Caco-2 (cell line): ENCODE results near the gene IDH3G. TPM values are rescaled to one million over a fixed set of nuclear protein-coding genes. Genes with fewer than 3 reads are reported as not detected.

Source experiments
- BruUV-seq: library from RNA; stranded (reverse); fragments of 400-500 nt; replicated peaks from 2 replicates; lab custom pipeline; 2021; lab: Mats Ljungman, UMichigan
- CTCF ChIA-PET: fragments of 300-600 bp; sonication (Branson Sonifier 250); formaldehyde crosslinking; loops from one replicate; lab custom pipeline; 2022; ENCODE audit warnings: antibody characterized with exemption; lab: Charles Lee
- POLR2A ChIA-PET: fragments of 300-600 bp; sonication (Branson Sonifier 250); formaldehyde crosslinking; loops from one replicate; lab custom pipeline; 2022; ENCODE audit warnings: antibody characterized with exemption; lab: Charles Lee
- DNase-seq, 2 experiments: peaks; one replicate each; pipeline versions ENCODE4 v3.0.0 to v3.0.0-alpha.2; 2020 to 2022
- H3K27me3 ChIP-seq: replicated peaks from 2 replicates; pipeline ENCODE4 v1.6.0; 2011; ENCODE audit warnings: low read length; ENCODE audit not compliant: control insufficient read depth, insufficient read depth
- H3K36me3 ChIP-seq: 2 replicates; pipeline ENCODE4 v1.5.1; 2011; ENCODE audit warnings: low read length; ENCODE audit not compliant: control insufficient read depth, insufficient read depth
- H3K4me1 ChIP-seq: fragments of 250-450 bp; sonication (Bioruptor Pico); 2 replicates; pipeline ENCODE4 v1.5.1; 2020; ENCODE audit warnings: mild to moderate bottlenecking
- H3K4me3 ChIP-seq: 2 replicates; pipeline ENCODE4 v1.5.1; 2011; ENCODE audit warnings: low read depth, mild to moderate bottlenecking, control low read depth, low read length
- H3K9me3 ChIP-seq: fragments of 250-450 bp; sonication (Bioruptor Pico); 2 replicates; pipeline ENCODE4 v1.5.1; 2020; ENCODE audit warnings: mild to moderate bottlenecking, moderate library complexity
- H3K27ac Mint-ChIP-seq: one replicate; pipeline ENCODE4 v1.8.0; 2022; ENCODE audit warnings: mixed read lengths; ENCODE audit not compliant: unreplicated experiment
- H3K27me3 Mint-ChIP-seq: one replicate; pipeline ENCODE4 v1.8.0; 2022; ENCODE audit warnings: mixed read lengths; ENCODE audit not compliant: insufficient read depth, unreplicated experiment
- H3K36me3 Mint-ChIP-seq: one replicate; pipeline ENCODE4 v1.8.0; 2022; ENCODE audit warnings: mild to moderate bottlenecking, mixed read lengths; ENCODE audit not compliant: insufficient read depth, unreplicated experiment
- H3K4me1 Mint-ChIP-seq: one replicate; pipeline ENCODE4 v1.8.0; 2022; ENCODE audit warnings: low read depth, mixed read lengths; ENCODE audit not compliant: unreplicated experiment
- H3K4me3 Mint-ChIP-seq: one replicate; pipeline ENCODE4 v1.8.0; 2022; ENCODE audit warnings: mild to moderate bottlenecking, moderate library complexity, mixed read lengths; ENCODE audit not compliant: unreplicated experiment
- H3K9me3 Mint-ChIP-seq: one replicate; pipeline ENCODE4 v1.8.0; 2022; ENCODE audit warnings: mixed read lengths; ENCODE audit not compliant: unreplicated experiment
- intact Hi-C: fragments of 100-400 bp; cut with micrococcal nuclease; formaldehyde crosslinking; loops from one replicate; pipeline ENCODE4 v1.10.0; 2022; ENCODE audit not compliant: unreplicated experiment
- total RNA-seq: library from RNA; stranded (reverse); gene quantifications from 2 replicates; pipeline ENCODE4 v1.2.3, GENCODE V29; 2022
- TF ChIP-seq, protein P1 (sequence below), 2 experiments: fragments of 200-600 bp in 1 of 2; IDR thresholded peaks; 1 replicate in 1 of 2; 2 replicates in 1 of 2; pipeline versions ENCODE4 v1.5.1 to v1.8.0; 2011 to 2022; ENCODE audit warnings: antibody characterized with exemption in 1 of 2, control low read depth in 1 of 2, inconsistent platforms in 1 of 2, low read depth in 1 of 2, low read length in 1 of 2, mild to moderate bottlenecking in 1 of 2, moderate library complexity in 1 of 2; ENCODE audit not compliant: insufficient read depth in 1 of 2, severe bottlenecking in 1 of 2, unreplicated experiment in 1 of 2

The IDH3G gene
- total RNA-seq, 1 experiment from 2014 or later: 53.3 TPM

DNA sequence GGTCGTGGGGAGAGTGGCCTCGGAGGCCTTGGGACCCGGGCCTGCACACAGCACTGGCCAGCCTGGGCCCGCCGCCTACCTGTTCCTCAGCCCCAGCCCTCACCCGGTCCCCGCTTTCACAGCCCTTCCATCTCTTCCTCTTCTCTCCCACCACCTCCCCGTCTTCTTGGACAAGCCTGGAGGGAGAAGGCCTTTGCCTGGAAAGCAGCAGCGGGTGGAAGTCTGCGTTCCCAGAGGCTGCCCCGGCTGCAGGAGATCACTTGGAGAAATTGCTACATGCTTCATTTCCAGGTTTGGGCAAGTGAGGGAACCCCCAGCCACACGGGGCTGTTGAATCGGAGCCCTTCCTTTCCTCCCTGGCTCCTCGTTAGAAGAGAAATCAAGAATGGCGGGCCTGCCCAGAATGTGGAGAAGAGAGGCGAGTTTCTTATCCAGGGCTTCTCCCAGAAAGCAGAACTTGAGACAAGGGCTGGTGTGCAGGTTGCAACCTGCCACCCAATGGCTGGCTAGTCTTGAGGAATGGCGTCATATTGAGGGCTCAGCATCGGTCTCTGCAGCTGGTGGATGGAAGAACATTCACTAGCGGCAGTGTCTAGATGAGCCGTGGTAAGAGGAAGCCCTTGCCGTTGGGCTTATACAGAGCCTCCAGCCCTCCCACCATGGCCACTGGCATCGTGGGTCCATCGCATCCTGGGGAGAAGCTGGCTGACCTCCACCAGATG, 37.4 kb upstream of the IDH3G start:
- no peak for DNase-seq

DNA sequence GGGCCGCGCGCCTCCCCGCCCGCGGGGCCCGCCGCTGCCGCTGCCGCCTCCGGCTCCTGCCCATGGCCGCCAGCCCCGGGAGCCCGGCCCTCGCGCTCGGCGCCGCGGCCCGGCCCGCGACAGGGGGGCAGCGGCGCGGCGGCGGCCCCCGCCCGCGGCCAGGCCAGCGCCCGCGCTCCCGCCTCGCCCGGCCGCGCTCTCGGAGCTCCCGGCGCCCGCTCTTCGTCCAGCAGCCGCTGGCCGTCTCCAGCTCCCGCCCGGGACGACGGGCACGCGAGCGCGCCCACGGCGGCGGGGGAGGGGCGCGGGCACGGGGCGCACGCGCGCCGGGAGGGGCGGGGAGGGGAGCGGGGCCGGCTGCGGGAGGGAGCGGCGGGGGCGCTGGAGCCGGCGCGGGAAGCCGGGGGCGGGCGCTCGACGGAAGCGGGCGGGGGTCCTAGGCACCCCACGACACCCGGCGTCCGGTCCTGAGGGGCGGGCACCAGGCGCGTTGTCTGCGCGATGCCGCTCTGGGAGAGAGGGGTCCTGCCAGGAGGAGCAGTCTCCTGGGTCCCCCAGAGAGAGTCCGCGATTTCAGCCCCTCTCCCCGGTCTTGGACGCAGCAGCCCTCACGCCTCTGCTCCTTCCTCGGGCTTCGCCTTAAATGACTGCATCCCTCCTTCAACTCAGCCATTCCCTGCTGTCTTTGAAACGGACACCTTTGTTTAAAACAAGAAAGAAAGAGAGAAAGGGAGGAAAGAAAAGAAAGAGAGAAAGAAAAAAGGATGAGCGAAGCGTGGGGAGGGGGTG, 36.7 kb upstream of the IDH3G start:
- POLR2A ChIA-PET: no interaction called here
- CTCF ChIA-PET: no interaction called here
- H3K9me3 ChIP-seq: no peaks in the 10 kb centered on the region
- TF ChIP-seq, protein P1, sequence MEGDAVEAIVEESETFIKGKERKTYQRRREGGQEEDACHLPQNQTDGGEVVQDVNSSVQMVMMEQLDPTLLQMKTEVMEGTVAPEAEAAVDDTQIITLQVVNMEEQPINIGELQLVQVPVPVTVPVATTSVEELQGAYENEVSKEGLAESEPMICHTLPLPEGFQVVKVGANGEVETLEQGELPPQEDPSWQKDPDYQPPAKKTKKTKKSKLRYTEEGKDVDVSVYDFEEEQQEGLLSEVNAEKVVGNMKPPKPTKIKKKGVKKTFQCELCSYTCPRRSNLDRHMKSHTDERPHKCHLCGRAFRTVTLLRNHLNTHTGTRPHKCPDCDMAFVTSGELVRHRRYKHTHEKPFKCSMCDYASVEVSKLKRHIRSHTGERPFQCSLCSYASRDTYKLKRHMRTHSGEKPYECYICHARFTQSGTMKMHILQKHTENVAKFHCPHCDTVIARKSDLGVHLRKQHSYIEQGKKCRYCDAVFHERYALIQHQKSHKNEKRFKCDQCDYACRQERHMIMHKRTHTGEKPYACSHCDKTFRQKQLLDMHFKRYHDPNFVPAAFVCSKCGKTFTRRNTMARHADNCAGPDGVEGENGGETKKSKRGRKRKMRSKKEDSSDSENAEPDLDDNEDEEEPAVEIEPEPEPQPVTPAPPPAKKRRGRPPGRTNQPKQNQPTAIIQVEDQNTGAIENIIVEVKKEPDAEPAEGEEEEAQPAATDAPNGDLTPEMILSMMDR (IDR thresholded peaks at IDR 0.05; ENCODE audit: insufficient read depth in 1 of 2, low read depth in 1 of 2, low read length in 1 of 2, severe bottlenecking in 1 of 2, unreplicated experiment in 1 of 2): no peak
- BruUV-seq: no TSS peak
- no peaks in the 10 kb centered on the region for H3K36me3 ChIP-seq
- no peaks in the 10 kb centered on the region for H3K27me3 Mint-ChIP-seq
- H3K36me3 Mint-ChIP-seq: no peaks in the 10 kb centered on the region
- no peaks in the 10 kb centered on the region for H3K9me3 Mint-ChIP-seq
- peak overlapping the region; percentile 33 for H3K4me3 Mint-ChIP-seq
- no peak overlapping the region for H3K27ac Mint-ChIP-seq
- H3K4me3 ChIP-seq: no peak overlapping the region; the same call in 1 of the 2 replicates
- DNase-seq: no peak
- H3K4me1 ChIP-seq: no peaks in the 10 kb centered on the region
- intact Hi-C loops: no loop called here
- no peaks in the 10 kb centered on the region for H3K4me1 Mint-ChIP-seq
- no peaks in the 10 kb centered on the region; the same call in 1 of the 2 replicates for H3K27me3 ChIP-seq

More for the DNA sequence above, 37.4 kb upstream of the IDH3G start:
- H3K36me3 ChIP-seq: no peaks in the 10 kb centered on the region
- no peaks in the 10 kb centered on the region for H3K4me1 ChIP-seq
- Mint-ChIP-seq H3K4me3 (peak overlapping the region; percentile 33), H3K4me1 (no peaks in the 10 kb centered on the region), H3K27ac (no peak overlapping the region), H3K36me3 (no peaks in the 10 kb centered on the region), H3K9me3 (no peaks in the 10 kb centered on the region), H3K27me3 (no peaks in the 10 kb centered on the region)
- no peaks in the 10 kb centered on the region for H3K9me3 ChIP-seq
- TF ChIP-seq, protein P1 (IDR thresholded peaks at IDR 0.05; ENCODE audit: insufficient read depth in 1 of 2, low read depth in 1 of 2, low read length in 1 of 2, severe bottlenecking in 1 of 2, unreplicated experiment in 1 of 2): no peak
- no peaks in the 10 kb centered on the region; the same call in 1 of the 2 replicates for H3K27me3 ChIP-seq
- H3K4me3 ChIP-seq: no peak overlapping the region
- ChIA-PET CTCF (no interaction called here), POLR2A (no interaction called here)
- intact Hi-C loops: no loop called here
- BruUV-seq: no TSS peak

DNA sequence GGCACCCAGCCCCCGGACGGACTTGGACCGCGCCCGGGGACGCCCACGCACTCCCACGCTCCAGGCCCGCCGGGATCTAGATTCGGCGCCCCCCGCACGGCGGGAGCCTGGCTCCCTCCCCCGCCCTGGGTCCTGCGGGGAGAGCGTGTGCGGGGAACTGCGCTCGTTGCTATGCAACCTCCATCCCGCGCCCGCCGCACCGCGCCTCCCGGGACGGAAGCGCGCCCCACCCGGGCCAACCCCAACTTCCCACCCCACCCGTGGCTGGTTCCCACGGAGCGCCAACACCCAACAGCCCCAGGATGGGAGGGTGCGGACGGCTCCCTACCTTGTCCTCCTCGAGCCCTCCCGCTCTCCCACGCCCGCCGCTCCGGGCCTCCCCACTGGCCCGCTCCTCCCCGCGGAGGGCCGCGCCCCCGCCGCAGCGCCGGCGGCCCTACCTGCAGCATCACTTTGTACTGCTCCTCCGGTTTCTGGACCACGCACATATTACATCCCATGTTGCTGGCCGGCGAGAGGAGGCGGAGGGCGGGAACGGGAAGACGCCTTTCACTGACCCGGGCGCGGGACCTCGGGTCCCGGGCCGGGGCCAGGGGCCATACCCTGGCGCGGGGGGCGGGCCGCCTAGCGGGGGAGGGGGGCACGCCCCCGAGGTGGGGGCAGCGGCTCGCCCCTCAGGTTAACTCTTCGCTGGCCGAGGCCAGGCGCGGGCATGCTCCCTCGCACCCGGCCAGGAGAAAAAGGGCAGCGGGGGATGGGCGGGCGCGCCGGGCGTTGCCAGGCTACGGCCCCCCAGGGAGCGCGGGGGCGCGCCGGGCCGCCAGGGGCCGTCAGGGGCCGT, 35.8 kb upstream of the IDH3G start, which contains the start of gene PDZD4:
TSS of gene PDZD4 (minus strand) at position 746 of the 841 bp plus-strand sequence. CDS start at position 500, 246 bp downstream.
- no peaks in the 10 kb centered on the region for H3K27me3 Mint-ChIP-seq
- ChIA-PET CTCF (no interaction called here), POLR2A (no interaction called here)

More for the DNA sequence above, 35.8 kb upstream of the IDH3G start, which contains the start of gene PDZD4:
- no peaks in the 10 kb centered on the region for H3K36me3 ChIP-seq
- BruUV-seq: no TSS peak
- intact Hi-C loops: no loop called here
- no peak for DNase-seq
- no peaks in the 10 kb centered on the region for H3K9me3 ChIP-seq
- Mint-ChIP-seq H3K36me3 (no peaks in the 10 kb centered on the region), H3K4me3 (peak within 1 kb of the TSS; percentile 33), H3K9me3 (no peaks in the 10 kb centered on the region), H3K4me1 (no peaks in the 10 kb centered on the region), H3K27ac (no peak within 1 kb of the TSS)
- H3K4me3 ChIP-seq: peak within 1 kb of the TSS; percentile 21
- no peaks in the 10 kb centered on the region for H3K4me1 ChIP-seq
- TF ChIP-seq, protein P1 (IDR thresholded peaks at IDR 0.05; ENCODE audit: insufficient read depth in 1 of 2, low read depth in 1 of 2, low read length in 1 of 2, severe bottlenecking in 1 of 2, unreplicated experiment in 1 of 2): no peak
- no peaks in the 10 kb centered on the region; the same call in 1 of the 2 replicates for H3K27me3 ChIP-seq
